Activated CD8-positive, alpha-beta T cell treated with anti-CD3 and anti-CD28 coated beads for 36 hours (primary cell): ENCODE data around the gene NBDY. TPM values are rescaled to one million over a fixed set of nuclear protein-coding genes. Genes with fewer than 3 reads are reported as not detected.
A peak's percentile ranks its signal among the peaks of the same experiment; 100 is the strongest.

Source experiments
- ATAC-seq: fragments of 200-7000 bp; cut with Tn5 transposase; one replicate; pipeline ENCODE4 v1.10.0; 2021; ENCODE audit warnings: mild to moderate bottlenecking, moderate library complexity
- CTCF ChIA-PET: fragments of 350-600 bp; sonication (Branson Sonifier 250); formaldehyde crosslinking; loops from one replicate; lab custom pipeline; 2021; ENCODE audit warnings: antibody characterized with exemption; lab: Charles Lee
- POLR2A ChIA-PET: fragments of 350-600 bp; sonication (Branson Sonifier 250); formaldehyde crosslinking; loops from one replicate; lab custom pipeline; 2021; ENCODE audit warnings: antibody characterized with exemption; lab: Charles Lee
- DNase-seq: peaks from one replicate; pipeline ENCODE4 v3.0.0-alpha.2; 2020
- H3K27ac Mint-ChIP-seq: one replicate; pipeline ENCODE4 v1.8.0; 2021; ENCODE audit warnings: mild to moderate bottlenecking, mixed read lengths
- H3K27me3 Mint-ChIP-seq: one replicate; pipeline ENCODE4 v1.8.0; 2021; ENCODE audit warnings: mixed read lengths
- H3K36me3 Mint-ChIP-seq: one replicate; pipeline ENCODE4 v1.8.0; 2021; ENCODE audit warnings: low read depth, mixed read lengths
- H3K4me1 Mint-ChIP-seq: one replicate; pipeline ENCODE4 v1.8.0; 2021; ENCODE audit warnings: low read depth, mixed read lengths
- H3K4me3 Mint-ChIP-seq: one replicate; pipeline ENCODE4 v1.8.0; 2021; ENCODE audit warnings: mild to moderate bottlenecking, moderate library complexity, mixed read lengths
- H3K9me3 Mint-ChIP-seq: one replicate; pipeline ENCODE4 v1.8.0; 2021; ENCODE audit warnings: mixed read lengths
- CTCF ChIP-seq: fragments of 200-600 bp; IDR thresholded peaks from one replicate; pipeline ENCODE4 v1.8.0; 2022; ENCODE audit warnings: antibody characterized with exemption, mild to moderate bottlenecking
- intact Hi-C: fragments of 100-400 bp; cut with micrococcal nuclease; formaldehyde crosslinking; loops from one replicate; pipeline ENCODE4 v1.10.0; 2022
- total RNA-seq, 2 experiments: library from RNA; stranded (reverse); gene quantifications; one replicate each; pipeline ENCODE4 v1.2.3, GENCODE V29; 2021

Gene NBDY
- total RNA-seq, 2 experiments from 2014 or later, result 31.6 to 36.8 TPM

- DNase-seq (peak; percentile 55), ATAC-seq (peak; percentile 31)
- Mint-ChIP-seq H3K36me3 (peaks cover 5% of the 10 kb centered on the region), H3K4me1 (peaks cover 28% of the 10 kb centered on the region), H3K27me3 (no peaks in the 10 kb centered on the region), H3K27ac (peak overlapping the region; percentile 92), H3K9me3 (no peaks in the 10 kb centered on the region), H3K4me3 (peak overlapping the region; percentile 87)
- intact Hi-C loops, result loop anchor here (5.0 kb wide), 1 partner anchor 446 kb away; no protein-coding TSS in a partner anchor
- CTCF ChIA-PET, result interaction anchor here (1.1 to 4.2 kb wide), 3 partner anchors 447 to 509 kb away, joined by 3 to 66 read pairs (median 4); no protein-coding TSS in a partner anchor
- TF ChIP-seq CTCF, result no peak
- POLR2A ChIA-PET, result interaction anchor here (0.7 kb wide), 1 partner anchor 447 kb away, joined by 3 read pairs; no protein-coding TSS in a partner anchor
Measured at GRCh38 chrX:56728752-56729151, 291 bp upstream of the NBDY start.

GRCh38 chrX:56733459-56734046, 4.5 kb downstream of the NBDY start:
- peaks cover 27% of the 10 kb centered on the region for H3K4me1 Mint-ChIP-seq
- peak; percentile 34 for ATAC-seq
- ChIA-PET POLR2A (interaction anchor here (1.0 kb wide), 1 partner anchor 11 kb away, joined by 3 read pairs; no protein-coding TSS in a partner anchor), CTCF (interaction anchor here (0.8 to 2.1 kb wide), 6 partner anchors 8 to 453 kb away, joined by 3 to 11 read pairs (median 4); no protein-coding TSS in a partner anchor)
- no peak overlapping the region for H3K4me3 Mint-ChIP-seq
- DNase-seq, result peak; percentile 80
- intact Hi-C loops, result no loop called here
- peak; percentile 49 for TF ChIP-seq CTCF
- peaks cover 18% of the 10 kb centered on the region for H3K36me3 Mint-ChIP-seq
- H3K9me3 Mint-ChIP-seq, result no peaks in the 10 kb centered on the region
- peak overlapping the region; percentile 28 for H3K27ac Mint-ChIP-seq
- H3K27me3 Mint-ChIP-seq, result no peaks in the 10 kb centered on the region

- Mint-ChIP-seq H3K27ac (no peak overlapping the region), H3K27me3 (no peaks in the 10 kb centered on the region), H3K4me1 (peaks cover 33% of the 10 kb centered on the region), H3K36me3 (peaks cover 29% of the 10 kb centered on the region), H3K9me3 (peaks cover 2% of the 10 kb centered on the region), H3K4me3 (no peak overlapping the region)
- CTCF ChIA-PET, result no interaction called here
- intact Hi-C loops, result no loop called here
- no peak for DNase-seq
- POLR2A ChIA-PET, result no interaction called here
- TF ChIP-seq CTCF, result no peak
- no peak for ATAC-seq
Measured at GRCh38 chrX:56736219-56736618, 7.2 kb downstream of the NBDY start.

- Mint-ChIP-seq H3K27me3 (no peaks in the 10 kb centered on the region), H3K36me3 (peaks cover 45% of the 10 kb centered on the region), H3K4me3 (no peak overlapping the region), H3K27ac (no peak overlapping the region), H3K4me1 (peaks cover 32% of the 10 kb centered on the region), H3K9me3 (peaks cover 2% of the 10 kb centered on the region)
- TF ChIP-seq CTCF, result no peak
- intact Hi-C loops, result no loop called here
- no peak for ATAC-seq
- DNase-seq, result no peak
- ChIA-PET CTCF (no interaction called here), POLR2A (no interaction called here)
Measured at GRCh38 chrX:56738670-56739069, 9.6 kb downstream of the NBDY start.

- peaks cover 33% of the 10 kb centered on the region for H3K4me1 Mint-ChIP-seq
- H3K27ac Mint-ChIP-seq, result peak overlapping the region; percentile 42
- DNase-seq (no peak), ATAC-seq (peak; percentile 58)
- ChIA-PET POLR2A (interaction anchor here (1.0 kb wide), 1 partner anchor 11 kb away, joined by 3 read pairs; no protein-coding TSS in a partner anchor), CTCF (interaction anchor here (1.3 kb wide), 1 partner anchor 11 kb away, joined by 3 read pairs; no protein-coding TSS in a partner anchor)
- H3K4me3 Mint-ChIP-seq, result no peak overlapping the region
- intact Hi-C loops, result loop anchor here (10.0 kb wide), 1 partner anchor 50 kb away; no protein-coding TSS in a partner anchor
- H3K9me3 Mint-ChIP-seq, result peaks cover 2% of the 10 kb centered on the region
- peaks cover 38% of the 10 kb centered on the region for H3K36me3 Mint-ChIP-seq
- no peaks in the 10 kb centered on the region for H3K27me3 Mint-ChIP-seq
- TF ChIP-seq CTCF, result no peak
Measured at GRCh38 chrX:56744996-56745395, 16.0 kb downstream of the NBDY start.
